SK-N-SH (cell line): ENCODE data around the gene FUCA1. TPM values are rescaled to one million over a fixed set of nuclear protein-coding genes. Genes with fewer than 3 reads are reported as not detected.

ENCODE experiments used
- CTCF ChIA-PET: fragments of 300-600, 350-600 bp; formaldehyde crosslinking; extraction: SDS; loops from one replicate; lab custom pipeline; 2021; lab: Yijun Ruan, JAX
- POLR2A ChIA-PET: fragments of 350-600 bp; sonication (Branson Sonifier 250); formaldehyde crosslinking; extraction: SDS; loops from one replicate; lab custom pipeline; 2020; ENCODE audit warnings: antibody characterized with exemption, inconsistent platforms; lab: Yijun Ruan, JAX
- DNase-seq: peaks from one replicate; pipeline ENCODE4 v3.0.0; 2012
- H2AFZ ChIP-seq: fragments of 200-600 bp; sonication (generic); 2 replicates; pipeline ENCODE4 v1.8.1; 2016; ENCODE audit warnings: antibody characterized with exemption, mild to moderate bottlenecking, low read depth
- H3F3A ChIP-seq: fragments of 200-600 bp; sonication (generic); replicated peaks from 2 replicates; pipeline ENCODE3; 2016; ENCODE audit warnings: antibody characterized with exemption, mild to moderate bottlenecking; ENCODE audit not compliant: insufficient read depth
- H3K27ac ChIP-seq, 2 experiments: fragments of 200-500 bp in 1 of 2; fragments of 200-600 bp in 1 of 2; sonication (Bioruptor generic) in 1 of 2; sonication (generic), shearing (Covaris generic) in 1 of 2; 2 replicates each; pipeline versions ENCODE4 v1.5.1 to v1.6.1; 2014 to 2016; ENCODE audit warnings: low read depth in 2 of 2, inconsistent platforms in 1 of 2, low read length in 1 of 2, mild to moderate bottlenecking in 1 of 2, mixed read lengths in 1 of 2
- H3K27me3 ChIP-seq: fragments of 200-600 bp; sonication (generic), shearing (Covaris generic); 2 replicates; pipeline ENCODE4 v1.6.1; 2016; ENCODE audit warnings: mixed run types; ENCODE audit not compliant: insufficient read depth
- H3K36me3 ChIP-seq, 2 experiments: fragments of 200-500 bp in 1 of 2; fragments of 200-600 bp in 1 of 2; sonication (Bioruptor generic) in 1 of 2; sonication (generic) in 1 of 2; replicated peaks in 1 of 2; 2 replicates each; pipeline versions ENCODE3 to v1.5.1; 2014 to 2016; ENCODE audit warnings: low read length in 1 of 2, mild to moderate bottlenecking in 1 of 2; ENCODE audit not compliant: insufficient read depth in 2 of 2, control insufficient read depth in 1 of 2
- H3K4me1 ChIP-seq, 2 experiments: fragments of 200-500 bp in 1 of 2; fragments of 200-600 bp in 1 of 2; sonication (Bioruptor generic) in 1 of 2; sonication (generic), shearing (Covaris generic) in 1 of 2; 2 replicates each; pipeline versions ENCODE4 v1.5.1 to v1.6.1; 2014 to 2016; ENCODE audit warnings: low read depth in 1 of 2, low read length in 1 of 2, mixed run types in 1 of 2; ENCODE audit not compliant: insufficient read depth in 2 of 2, control insufficient read depth in 1 of 2
- H3K4me2 ChIP-seq: fragments of 200-600 bp; sonication (generic), shearing (Covaris generic); 2 replicates; pipeline ENCODE4 v1.6.1; 2017; ENCODE audit warnings: mixed run types
- H3K4me3 ChIP-seq, 2 experiments: fragments of 200-500 bp in 1 of 2; fragments of 200-600 bp in 1 of 2; sonication (Bioruptor generic) in 1 of 2; sonication (generic), shearing (Covaris generic) in 1 of 2; 2 replicates each; pipeline versions ENCODE4 v1.5.1 to v1.8.1; 2014 to 2016; ENCODE audit warnings: low read depth in 2 of 2, inconsistent platforms in 1 of 2, low read length in 1 of 2, mild to moderate bottlenecking in 1 of 2, mixed read lengths in 1 of 2, moderate library complexity in 1 of 2
- H3K79me2 ChIP-seq: fragments of 200-600 bp; sonication (generic); 2 replicates; pipeline ENCODE4 v1.8.1; 2017; ENCODE audit warnings: mild to moderate bottlenecking; ENCODE audit not compliant: insufficient read depth
- H3K9ac ChIP-seq: fragments of 200-600 bp; sonication (generic); 2 replicates; pipeline ENCODE4 v1.6.1; 2017; ENCODE audit warnings: mixed run types
- H3K9me2 ChIP-seq: fragments of 200-600 bp; sonication (generic); 2 replicates; pipeline ENCODE4 v1.6.1; 2017; ENCODE audit warnings: mixed run types
- H3K9me3 ChIP-seq: fragments of 200-600 bp; sonication (generic); 2 replicates; pipeline ENCODE4 v1.6.1; 2017; ENCODE audit warnings: mixed run types, mild to moderate bottlenecking, moderate library complexity
- H4K20me1 ChIP-seq: fragments of 200-600 bp; sonication (generic); 2 replicates; pipeline ENCODE4 v1.6.1; 2017; ENCODE audit warnings: mild to moderate bottlenecking, mixed run types; ENCODE audit not compliant: insufficient read depth
- CTCF ChIP-seq: fragments of 200-600 bp; sonication (generic); IDR thresholded peaks from 2 replicates; pipeline ENCODE4 v1.6.1; 2017; ENCODE audit warnings: antibody characterized with exemption, mild to moderate bottlenecking, moderate library complexity
- ELF1 ChIP-seq: IDR thresholded peaks from 2 replicates; pipeline ENCODE4 v1.4.0; 2012
- EP300 ChIP-seq, 2 experiments: IDR thresholded peaks; 2 replicates each; pipeline versions ENCODE4 v1.4.0 to v1.6.1; 2012; ENCODE audit warnings: borderline replicate concordance in 1 of 2, low read depth in 1 of 2, low read length in 1 of 2
- FOXJ3 ChIP-seq: sonication (generic); formaldehyde crosslinking; IDR thresholded peaks from 2 replicates; pipeline ENCODE4 v1.5.1; 2020; ENCODE audit warnings: mild to moderate bottlenecking, missing genetic modification reagents
- IRF3 ChIP-seq: fragments of 150-350 bp; IDR thresholded peaks from 2 replicates; pipeline ENCODE4 v1.6.1; 2016; ENCODE audit warnings: mild to moderate bottlenecking, low read depth, low read length
- MXI1 ChIP-seq: IDR thresholded peaks from 2 replicates; pipeline ENCODE4 v1.6.1; 2012; ENCODE audit warnings: mild to moderate bottlenecking, low read depth, low read length, improper control_type of control experiment
- NFIC ChIP-seq: IDR thresholded peaks from 2 replicates; pipeline ENCODE4 v1.4.0; 2012; ENCODE audit warnings: borderline replicate concordance
- NRF1 ChIP-seq: IDR thresholded peaks from 2 replicates; pipeline ENCODE4 v1.6.1; 2012; ENCODE audit warnings: low read depth, mild to moderate bottlenecking, low read length
- PBX3 ChIP-seq: IDR thresholded peaks from 2 replicates; pipeline ENCODE4; 2012
- REST ChIP-seq: IDR thresholded peaks from 2 replicates; pipeline ENCODE4 v1.6.1; 2012; ENCODE audit warnings: mild to moderate bottlenecking, low read depth, low read length, moderate library complexity
- RFX5 ChIP-seq: IDR thresholded peaks from 2 replicates; pipeline ENCODE4 v1.6.1; 2012; ENCODE audit warnings: mild to moderate bottlenecking, improper control_type of control experiment, low read length
- RXRA ChIP-seq: IDR thresholded peaks from 2 replicates; pipeline ENCODE4 v1.4.0; 2012; ENCODE audit warnings: low read depth, mild to moderate bottlenecking, borderline replicate concordance
- SIN3A ChIP-seq: IDR thresholded peaks from 2 replicates; pipeline ENCODE4 v1.6.1; 2012; ENCODE audit warnings: low read depth, mild to moderate bottlenecking, low read length, moderate library complexity, borderline replicate concordance
- SMC3 ChIP-seq: IDR thresholded peaks from 2 replicates; pipeline ENCODE4 v1.6.1; 2012; ENCODE audit warnings: low read depth, low read length, improper control_type of control experiment
- TCF12 ChIP-seq: IDR thresholded peaks from 2 replicates; pipeline ENCODE4 v1.4.0; 2012
- TEAD4 ChIP-seq: IDR thresholded peaks from 2 replicates; pipeline ENCODE4 v1.4.0; 2012; ENCODE audit warnings: mild to moderate bottlenecking, borderline replicate concordance; ENCODE audit not compliant: insufficient read depth
- USF1 ChIP-seq: IDR thresholded peaks from 2 replicates; pipeline ENCODE4 v1.4.0; 2012; ENCODE audit warnings: low read depth, borderline replicate concordance
- USF2 ChIP-seq: fragments of 150-350 bp; IDR thresholded peaks from 2 replicates; pipeline ENCODE4 v1.6.1; 2017; ENCODE audit warnings: antibody characterized with exemption, low read length, low read depth, borderline replicate concordance
- YY1 ChIP-seq: IDR thresholded peaks from 2 replicates; pipeline ENCODE4 v1.4.0; 2012; ENCODE audit warnings: low read depth, mild to moderate bottlenecking
- ZBTB33 ChIP-seq: IDR thresholded peaks from 2 replicates; pipeline ENCODE4 v1.4.0; 2012; ENCODE audit warnings: low read depth, borderline replicate concordance
- WGBS: methylation state at CpG from one replicate; pipeline ENCODE4 v1.1.6; 2017; ENCODE audit warnings: low lambda C conversion rate; 5-methylcytosine and 5-hydroxymethylcytosine counted together
- polyA plus RNA-seq, 3 experiments: library from polyadenylated mRNA; depleted of rRNA; stranded (reverse); fragments of >200 nt; gene quantifications; 2 replicates each; pipeline ENCODE4 v1.2.3, GENCODE V29; 2012

The FUCA1 gene
- polyA plus RNA-seq, 1 of the 3 experiments (the other 2 are of a cell fraction), result 31.9 TPM

- 60% methylated on average over 3 of the region's 3 CpGs for WGBS
- Histone ChIP-seq H4K20me1 (no peaks in the 10 kb centered on the region), H3K27me3 (peaks cover 16% of the 10 kb centered on the region; the same call in 1 of the 2 replicates), H3K4me3 (no peak overlapping the region), H3K79me2 (no peaks in the 10 kb centered on the region), H3K9me2 (no peaks in the 10 kb centered on the region), H3K4me1 (no peaks in the 10 kb centered on the region; a peak in 1 of 4 replicates), H3K4me2 (no peak overlapping the region), H3K27ac (no peak overlapping the region), H2AFZ (no peak overlapping the region), H3K9me3 (no peaks in the 10 kb centered on the region), H3K9ac (no peak overlapping the region), H3F3A (no peaks in the 10 kb centered on the region), H3K36me3 (no peaks in the 10 kb centered on the region)
- DNase-seq, result no peak
- ChIA-PET POLR2A (no interaction called here), CTCF (no interaction called here)
- no peak for TF ChIP-seq USF2
- TF ChIP-seq SMC3, result no peak
- TF ChIP-seq NFIC, result no peak
- no peak for TF ChIP-seq MXI1
- no peak for TF ChIP-seq ZBTB33
- no peak for TF ChIP-seq TCF12
- no peak for TF ChIP-seq EP300 (IDR thresholded peaks at IDR 0.05; ENCODE audit: borderline replicate concordance in 1 of 2, low read depth in 1 of 2, low read length in 1 of 2)
- no peak for TF ChIP-seq RFX5
- TF ChIP-seq NRF1, result no peak
- no peak for TF ChIP-seq PBX3
- no peak for TF ChIP-seq CTCF
- no peak for TF ChIP-seq REST
- no peak for TF ChIP-seq FOXJ3 (CRISPR knock-in tag)
- TF ChIP-seq YY1, result no peak
- TF ChIP-seq USF1, result no peak
- TF ChIP-seq SIN3A, result no peak
- no peak for TF ChIP-seq IRF3
- no peak for TF ChIP-seq ELF1
- TF ChIP-seq TEAD4, result no peak
- TF ChIP-seq RXRA, result no peak
Observed at GRCh38 chr1:23899070-23899469, 31.0 kb upstream of the FUCA1 start.
